ENCODE data around the gene THRB. TPM values are rescaled to one million over a fixed set of nuclear protein-coding genes. Genes with fewer than 3 reads are reported as not detected.

THRB gene
- total RNA-seq, 6 donors from 2014 or later = 5.5 to 15.2 (median 12.0) TPM

- Histone ChIP-seq H3K36me3 (no peaks in the 10 kb centered on the region), H3K4me3 (no peak overlapping the region), H3K27ac (no peak overlapping the region), H3K27me3 (no peaks in the 10 kb centered on the region), H3K9me3 (no peaks in the 10 kb centered on the region), H3K4me1 (peaks cover 0 to 6% (median 3%) of the 10 kb centered on the region in 4 donors)
- ATAC-seq (ENCODE audit: low FRiP score in 2 of 2) (no peak), DNase-seq (no peak)
- WGBS, 2 donors = 82 to 85% methylated on average over 3 of the region's 3 CpGs
- TF ChIP-seq EP300 (IDR thresholded peaks at IDR 0.05) (no peak), POLR2A (IDR thresholded peaks at IDR 0.05) (no peak), POLR2AphosphoS5 (IDR thresholded peaks at IDR 0.05) (no peak), CTCF (IDR thresholded peaks at IDR 0.05) (no peak)
Measured at GRCh38 chr3:24390169-24391130, 104.2 kb downstream of the THRB start.

- no peaks in the 10 kb centered on the region for H3K36me3 ChIP-seq
- ATAC-seq (ENCODE audit: low FRiP score in 2 of 2) (peak in 1 of 2 donors; percentile 49), DNase-seq (no peak)
- no peak overlapping the region for H3K27ac ChIP-seq
- H3K27me3 ChIP-seq = no peaks in the 10 kb centered on the region
- no peak overlapping the region for H3K4me3 ChIP-seq
- TF ChIP-seq EP300 (IDR thresholded peaks at IDR 0.05) (no peak), CTCF (IDR thresholded peaks at IDR 0.05) (no peak), POLR2A (IDR thresholded peaks at IDR 0.05) (no peak), POLR2AphosphoS5 (IDR thresholded peaks at IDR 0.05) (no peak)
- 63 to 70% methylated on average over 6 of the region's 6 CpGs for WGBS, 2 donors
- no peaks in the 10 kb centered on the region for H3K9me3 ChIP-seq
- peaks cover 0 to 6% (median 3%) of the 10 kb centered on the region in 4 donors for H3K4me1 ChIP-seq
Measured at GRCh38 chr3:24389108-24390090, 105.3 kb downstream of the THRB start.

GRCh38 chr3:24388611-24389010 is 106.0 kb downstream of the THRB start:
- TF ChIP-seq EP300 (IDR thresholded peaks at IDR 0.05) (no peak), CTCF (IDR thresholded peaks at IDR 0.05) (no peak), POLR2AphosphoS5 (IDR thresholded peaks at IDR 0.05) (no peak)
- peaks cover 0 to 6% (median 3%) of the 10 kb centered on the region in 4 donors for H3K4me1 ChIP-seq
- ATAC-seq (ENCODE audit: low FRiP score in 2 of 2) (no peak), DNase-seq (no peak)
- H3K4me3 ChIP-seq = no peak overlapping the region
- H3K36me3 ChIP-seq = no peaks in the 10 kb centered on the region
- H3K27me3 ChIP-seq = no peaks in the 10 kb centered on the region
- H3K27ac ChIP-seq = no peak overlapping the region
- H3K9me3 ChIP-seq = no peaks in the 10 kb centered on the region

- no peaks in the 10 kb centered on the region for H3K9me3 ChIP-seq
- H3K36me3 ChIP-seq = no peaks in the 10 kb centered on the region
- DNase-seq (no peak), ATAC-seq (ENCODE audit: low FRiP score in 2 of 2) (no peak)
- no peak overlapping the region for H3K4me3 ChIP-seq
- H3K27ac ChIP-seq = no peak overlapping the region
- TF ChIP-seq POLR2A (IDR thresholded peaks at IDR 0.05) (no peak), CTCF (IDR thresholded peaks at IDR 0.05) (no peak), POLR2AphosphoS5 (IDR thresholded peaks at IDR 0.05) (no peak), EP300 (IDR thresholded peaks at IDR 0.05) (no peak)
- peaks cover 0 to 6% (median 3%) of the 10 kb centered on the region in 4 donors for H3K4me1 ChIP-seq
- 87 to 90% methylated on average over 3 of the region's 3 CpGs for WGBS, 2 donors
- no peaks in the 10 kb centered on the region for H3K27me3 ChIP-seq
Measured at GRCh38 chr3:24388159-24388558, 106.5 kb downstream of the THRB start.

Data from upper lobe of left lung (tissue), 6 donors.